Keratinocyte (primary cell): Measurements from ENCODE around the gene ANKRD60.

Experiments used
- CTCF ChIP-seq, 3 experiments: IDR thresholded peaks in 1 of 3; conservative IDR thresholded peaks in 1 of 3; optimal IDR thresholded peaks in 1 of 3; 2 replicates in 2 of 3; 3 replicates in 1 of 3; pipeline versions ENCODE3 to v1.5.1; 2011; ENCODE audit warnings: low read length in 3 of 3, mild to moderate bottlenecking in 3 of 3, moderate library complexity in 2 of 3, control low read depth in 1 of 3, inconsistent platforms in 1 of 3; ENCODE audit not compliant: insufficient read depth in 2 of 3; ENCODE audit errors: extremely low read depth in 1 of 3
- EZH2 ChIP-seq: IDR thresholded peaks from one replicate; pipeline ENCODE4 v1.6.1; 2012; ENCODE audit warnings: inconsistent platforms, mild to moderate bottlenecking, low read length, moderate library complexity

- TF ChIP-seq CTCF (optimal IDR thresholded peaks at IDR 0.05 in 1 of 3, IDR thresholded peaks at IDR 0.05 in 1 of 3, conservative IDR thresholded peaks at IDR 0.05 in 1 of 3; ENCODE audit: extremely low read depth in 1 of 3, insufficient read depth in 2 of 3, low read length in 3 of 3): no peak
- TF ChIP-seq EZH2: no peak
Measured at GRCh38 chr20:58212636-58213035, 15.8 kb downstream of the ANKRD60 start.
